H1 (cell line): Measurements from ENCODE around the gene CHN2.

ENCODE experiments used
- CTCF ChIP-seq, 3 experiments: IDR thresholded peaks; 1 replicate in 2 of 3; 2 replicates in 1 of 3; pipeline versions ENCODE4 v1.5.1 to v1.6.1; 2011; ENCODE audit warnings: low read length in 3 of 3, mild to moderate bottlenecking in 3 of 3, inconsistent platforms in 2 of 3, low read depth in 1 of 3, moderate library complexity in 1 of 3; ENCODE audit not compliant: insufficient read depth in 1 of 3; ENCODE audit errors: control extremely low read depth in 1 of 3
- EZH2 ChIP-seq: fragments of 200-600 bp; sonication (generic); IDR thresholded peaks from 2 replicates; pipeline ENCODE4 v1.7.1; 2012; ENCODE audit warnings: low read depth, mild to moderate bottlenecking, moderate library complexity, low read length, inconsistent platforms; ENCODE audit not compliant: severe bottlenecking
- NRF1 ChIP-seq: IDR thresholded peaks from 2 replicates; pipeline ENCODE4 v1.6.1; 2011; ENCODE audit warnings: mild to moderate bottlenecking, low read depth, low read length, improper control_type of control experiment
- RAD21 ChIP-seq, 2 experiments: IDR thresholded peaks in 1 of 2; conservative IDR thresholded peaks in 1 of 2; 2 replicates each; pipeline ENCODE4 v1.6.1; 2011; ENCODE audit warnings: low read depth in 2 of 2, low read length in 2 of 2, improper control_type of control experiment in 1 of 2, inconsistent platforms in 1 of 2, mild to moderate bottlenecking in 1 of 2, moderate library complexity in 1 of 2
- SP2 ChIP-seq: IDR thresholded peaks from 2 replicates; pipeline ENCODE4 v1.6.1; 2012; ENCODE audit warnings: mild to moderate bottlenecking, low read length, inconsistent platforms
- TAF1 ChIP-seq: IDR thresholded peaks from 2 replicates; pipeline ENCODE4 v1.6.1; 2011; ENCODE audit warnings: mild to moderate bottlenecking, low read depth, low read length
- TAF7 ChIP-seq: optimal IDR thresholded peaks from 2 replicates; pipeline ENCODE3; 2011; ENCODE audit warnings: low read depth, mild to moderate bottlenecking, inconsistent platforms, low read length, moderate library complexity, borderline replicate concordance

GRCh38 chr7:29468196-29468595, 273.6 kb downstream of the CHN2 start:
- TF ChIP-seq CTCF (IDR thresholded peaks at IDR 0.05; ENCODE audit: control extremely low read depth in 1 of 3, insufficient read depth in 1 of 3, low read depth in 1 of 3, low read length in 3 of 3), result no peak
- TF ChIP-seq NRF1, result no peak
- no peak for TF ChIP-seq TAF7
- TF ChIP-seq EZH2, result no peak
- TF ChIP-seq RAD21 (IDR thresholded peaks at IDR 0.05 in 1 of 2, conservative IDR thresholded peaks at IDR 0.05 in 1 of 2; ENCODE audit: low read depth in 2 of 2, low read length in 2 of 2), result no peak
- no peak for TF ChIP-seq TAF1
- no peak for TF ChIP-seq SP2
